ENCODE measurements around the gene PCDHGC3. TPM values are rescaled to one million over a fixed set of nuclear protein-coding genes. Genes with fewer than 3 reads are reported as not detected.
A peak's percentile ranks its signal among the peaks of the same experiment; 100 is the strongest.

The PCDHGC3 gene
- total and polyA plus RNA-seq, 2 of the 8 experiments (the other 6 are each of a cell fraction or from before 2014, with no cell fraction given) = 4.7 to 18.6 TPM

- TF ChIP-seq CTCF (IDR thresholded peaks at IDR 0.05; ENCODE audit: control extremely low read depth in 1 of 3, insufficient read depth in 1 of 3, low read depth in 1 of 3, low read length in 3 of 3) = peak; percentile 99 to 100 (median 99)
- TF ChIP-seq, protein P1, sequence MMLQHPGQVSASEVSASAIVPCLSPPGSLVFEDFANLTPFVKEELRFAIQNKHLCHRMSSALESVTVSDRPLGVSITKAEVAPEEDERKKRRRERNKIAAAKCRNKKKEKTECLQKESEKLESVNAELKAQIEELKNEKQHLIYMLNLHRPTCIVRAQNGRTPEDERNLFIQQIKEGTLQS (IDR thresholded peaks at IDR 0.05; ENCODE audit: insufficient read depth, low read depth, low read length) = 0 out of 2 replicates have a peak, but pooled peaks have one; percentile 40
- TF ChIP-seq KDM5A (IDR thresholded peaks at IDR 0.05; ENCODE audit: low read length) = no peak
- peak; percentile 81 for TF ChIP-seq ATF2 (IDR thresholded peaks at IDR 0.05; ENCODE audit: low read length)
- TF ChIP-seq TBP (IDR thresholded peaks at IDR 0.05; ENCODE audit: low read depth, low read length) = peak; percentile 52; the same call in 1 of the 2 replicates
- peak; percentile 52 for TF ChIP-seq CREB1 (IDR thresholded peaks at IDR 0.05)
- TF ChIP-seq KDM1A (IDR thresholded peaks at IDR 0.05; ENCODE audit: borderline replicate concordance, low read length) = peak; percentile 22; the same call in 1 of the 2 replicates
- no peak for TF ChIP-seq NRF1 (IDR thresholded peaks at IDR 0.05; ENCODE audit: low read depth, low read length)
- peak; percentile 67 for TF ChIP-seq POLR2AphosphoS5 (IDR thresholded peaks at IDR 0.05; ENCODE audit: low read depth, low read length)
- peak; percentile 77; the same call in 1 of the 2 replicates for TF ChIP-seq RXRA (IDR thresholded peaks at IDR 0.05; ENCODE audit: insufficient read depth, low read depth, low read length)
- TF ChIP-seq NANOG (IDR thresholded peaks at IDR 0.05; ENCODE audit: insufficient read depth, low read depth, low read length, poor library complexity, severe bottlenecking) = peak; percentile 47
- peak; percentile 87; the same call in 1 of the 2 replicates for TF ChIP-seq TCF12 (IDR thresholded peaks at IDR 0.05; ENCODE audit: low read depth, low read length)
- TF ChIP-seq EP300 (IDR thresholded peaks at IDR 0.05; ENCODE audit: borderline replicate concordance in 1 of 2, low read depth in 2 of 2, low read length in 2 of 2) = peak in 1 of 2 experiments; percentile 68; a peak in 1 of 3 replicates
- peak; percentile 7; the same call in 1 of the 2 replicates for TF ChIP-seq SIX5 (IDR thresholded peaks at IDR 0.05; ENCODE audit: low read depth, low read length)
- TF ChIP-seq RAD21 (IDR thresholded peaks at IDR 0.05 in 1 of 2, conservative IDR thresholded peaks at IDR 0.05 in 1 of 2; ENCODE audit: low read depth in 2 of 2, low read length in 2 of 2) = peak; percentile 90 to 91
- TF ChIP-seq RFX5 (IDR thresholded peaks at IDR 0.05; ENCODE audit: borderline replicate concordance, low read depth, low read length) = peak; percentile 65
- TF ChIP-seq FOSL1 (IDR thresholded peaks at IDR 0.05; ENCODE audit: insufficient read depth, low read depth, low read length) = no peak
These were observed 49.1 kb downstream of the PCDHGC3 start (continued) for GRCh38 chr5:141524604-141525597.
